HG03442 (cell line): Measurements from ENCODE around the gene OR5B21.

ENCODE experiments used
- ATAC-seq: cut with Tn5 transposase; IDR thresholded peaks from one replicate; pipeline ENCODE4 v1.9.1; 2021; ENCODE audit warnings: mild to moderate bottlenecking, moderate library complexity; ENCODE audit not compliant: unreplicated experiment

Gene OR5B21

GRCh38 chr11:58508005-58508404 lies at the start of gene OR5B21:
TSS of gene OR5B21 (minus strand) at chr11:58508105. CDS start at chr11:58508105, 0 bp downstream.
- ATAC-seq, result no peak

- ATAC-seq, result no peak
These were observed 41.7 kb upstream of the OR5B21 start for GRCh38 chr11:58549644-58550043.

GRCh38 chr11:58546841-58547240 lies 38.9 kb upstream of the OR5B21 start:
- ATAC-seq, result no peak

- ATAC-seq, result no peak
These were observed 24.0 kb upstream of the OR5B21 start for GRCh38 chr11:58531865-58532341.

GRCh38 chr11:58530236-58530635 lies 22.3 kb upstream of the OR5B21 start:
- ATAC-seq, result no peak

- ATAC-seq, result no peak
These were observed 19.5 kb upstream of the OR5B21 start for GRCh38 chr11:58527429-58527828.

- ATAC-seq, result no peak
These were observed 18.8 kb upstream of the OR5B21 start for GRCh38 chr11:58526721-58527120.

GRCh38 chr11:58525037-58525614 lies 17.2 kb upstream of the OR5B21 start:
- peak; percentile 85 for ATAC-seq

GRCh38 chr11:58524232-58525036 lies 16.5 kb upstream of the OR5B21 start:
- peak; percentile 28 for ATAC-seq

GRCh38 chr11:58513747-58514367 lies 6.0 kb upstream of the OR5B21 start:
- no peak for ATAC-seq

- ATAC-seq, result no peak
These were observed 3.7 kb upstream of the OR5B21 start for GRCh38 chr11:58511636-58512035.

GRCh38 chr11:58509748-58510147 lies 1.8 kb upstream of the OR5B21 start:
- ATAC-seq, result no peak

- no peak for ATAC-seq
These were observed 909 bp upstream of the OR5B21 start for GRCh38 chr11:58508814-58509213.

- ATAC-seq, result no peak
These were observed 550 bp downstream of the OR5B21 start for GRCh38 chr11:58507355-58507754.

GRCh38 chr11:58506935-58507334 lies 970 bp downstream of the OR5B21 start:
- peak; percentile 41 for ATAC-seq

GRCh38 chr11:58505849-58506248 lies 2.1 kb downstream of the OR5B21 start:
- no peak for ATAC-seq

GRCh38 chr11:58504232-58504631 lies 3.7 kb downstream of the OR5B21 start:
- no peak for ATAC-seq

- ATAC-seq, result peak; percentile 94
These were observed 4.5 kb downstream of the OR5B21 start for GRCh38 chr11:58503361-58503856.

- no peak for ATAC-seq
These were observed 5.9 kb downstream of the OR5B21 start for GRCh38 chr11:58502004-58502403.

- ATAC-seq, result no peak
These were observed 9.4 kb downstream of the OR5B21 start for GRCh38 chr11:58498464-58498863.

GRCh38 chr11:58497951-58498350 lies 10.0 kb downstream of the OR5B21 start:
- ATAC-seq, result no peak

GRCh38 chr11:58495906-58496305 lies 12.0 kb downstream of the OR5B21 start:
- ATAC-seq, result peak; percentile 52
